Body of pancreas (tissue), 4 donors: ENCODE measurements around the gene COQ6. TPM values are rescaled to one million over a fixed set of nuclear protein-coding genes. Genes with fewer than 3 reads are reported as not detected.
"Not testable (repeated sequence)": the region's sequence is repeated elsewhere in the genome, so short reads cannot be mapped to it uniquely, and the experiment has no call there.

Experiments
- ATAC-seq: fragments of 150-250 bp; one replicate; pipeline ENCODE4 v1.9.1; 2016
- DNase-seq, 4 donors: peaks; one replicate each; pipeline ENCODE4 v3.0.0-alpha.2; 2019
- H3K27ac ChIP-seq, 4 donors: fragments of 200-600 bp; sonication (generic); 1 replicate in 3 of 4; 2 replicates in 1 of 4; pipeline versions ENCODE4 v1.5.1 to v1.6.1; 2016 to 2019; ENCODE audit warnings: mild to moderate bottlenecking in 1 of 4, mixed read lengths in 1 of 4, moderate library complexity in 1 of 4
- H3K27me3 ChIP-seq, 2 donors: fragments of 200-600 bp; sonication (generic); one replicate each; pipeline ENCODE4 v1.6.0; 2016; ENCODE audit warnings: mild to moderate bottlenecking in 1 of 2
- H3K36me3 ChIP-seq, 2 donors: fragments of 200-600 bp; sonication (generic); replicated peaks in 1 of 2; 2 replicates each; pipeline ENCODE4 v1.5.1; 2016; ENCODE audit warnings: low read depth in 2 of 2; ENCODE audit not compliant: insufficient read depth in 1 of 2
- H3K4me1 ChIP-seq: fragments of 200-600 bp; sonication (generic); one replicate; pipeline ENCODE4 v1.6.0; 2016
- H3K4me3 ChIP-seq, 2 donors: fragments of 200-600 bp; sonication (generic); 1 replicate in 1 of 2; 2 replicates in 1 of 2; pipeline ENCODE4 v1.5.1; 2016 to 2019
- H3K9me3 ChIP-seq, 3 donors: fragments of 200-600 bp; sonication (generic); 1 replicate in 2 of 3; 2 replicates in 1 of 3; pipeline ENCODE4 v1.5.1; 2016
- POLR2A ChIP-seq, 3 donors: fragments of 450-650 bp; IDR thresholded peaks; one replicate each; pipeline ENCODE4 v1.6.1; 2016; ENCODE audit warnings: antibody characterized with exemption in 3 of 3, mild to moderate bottlenecking in 2 of 3
- WGBS, 2 donors: methylation state at CpG; one replicate each; pipeline ENCODE4 v1.1.5; 2017; 5-methylcytosine and 5-hydroxymethylcytosine counted together
- intact Hi-C: fragments of 100-400 bp; cut with DNase I; formaldehyde crosslinking; loops from one replicate; pipeline ENCODE4 v1.15.1; 2023
- small RNA-seq: library from RNA; depleted of rRNA; stranded (forward); fragments of <200 nt; gene quantifications from one replicate; pipeline ENCODE3, GENCODE V24; 2016
- total RNA-seq, 2 donors: library from RNA; depleted of rRNA; stranded (reverse); fragments of >200 nt; gene quantifications; one replicate each; pipeline ENCODE4 v1.1.0, GENCODE V29; 2016
- TF ChIP-seq, protein P1 (sequence below), 7 experiments: fragments of 450-650 bp in 4 of 7; fragments of 200-600 bp in 3 of 7; sonication (generic) in 3 of 7; IDR thresholded peaks; one replicate each; pipeline ENCODE4 v1.5.1; 2016 to 2019; ENCODE audit warnings: antibody characterized with exemption in 7 of 7

The COQ6 gene
- total RNA-seq, 2 donors from 2014 or later = 9.6 to 29.3 TPM

DNA sequence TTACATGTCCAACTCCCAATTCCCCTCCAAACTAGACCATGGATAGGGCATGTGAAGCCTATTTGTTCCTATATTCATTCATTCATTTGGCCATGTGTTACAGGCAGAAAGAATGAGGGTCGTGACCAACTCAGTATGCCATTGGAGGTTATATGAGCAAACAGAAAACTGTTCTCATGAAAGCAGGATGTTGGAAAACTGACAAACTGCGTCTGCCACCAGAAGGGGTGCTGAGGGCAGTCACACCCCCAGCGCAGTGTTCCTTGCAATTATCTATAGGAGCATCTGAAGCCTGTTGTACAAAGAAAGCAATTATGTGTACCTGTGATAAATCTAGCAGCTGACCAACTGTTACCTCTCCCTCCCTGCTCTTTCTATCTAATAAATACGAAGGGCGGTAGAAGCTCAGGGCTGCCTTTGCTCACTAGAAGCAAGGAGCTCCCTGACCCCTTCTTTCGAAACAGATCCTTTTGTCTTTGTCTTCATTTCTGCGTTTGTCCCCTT is 47.9 kb downstream of the COQ6 start:
- Histone ChIP-seq H3K4me1 (peaks cover 26% of the 10 kb centered on the region), H3K36me3 (no peaks in the 10 kb centered on the region), H3K4me3 (no peak overlapping the region), H3K27me3 (no peaks in the 10 kb centered on the region), H3K9me3 (no peaks in the 10 kb centered on the region), H3K27ac (peak overlapping the region in 1 of 4 donors; percentile 58)
- WGBS, 2 donors = 50 to 59% methylated on average over 7 of the region's 7 CpGs
- ATAC-seq (no peak), DNase-seq (no peak)
- TF ChIP-seq, protein P1, sequence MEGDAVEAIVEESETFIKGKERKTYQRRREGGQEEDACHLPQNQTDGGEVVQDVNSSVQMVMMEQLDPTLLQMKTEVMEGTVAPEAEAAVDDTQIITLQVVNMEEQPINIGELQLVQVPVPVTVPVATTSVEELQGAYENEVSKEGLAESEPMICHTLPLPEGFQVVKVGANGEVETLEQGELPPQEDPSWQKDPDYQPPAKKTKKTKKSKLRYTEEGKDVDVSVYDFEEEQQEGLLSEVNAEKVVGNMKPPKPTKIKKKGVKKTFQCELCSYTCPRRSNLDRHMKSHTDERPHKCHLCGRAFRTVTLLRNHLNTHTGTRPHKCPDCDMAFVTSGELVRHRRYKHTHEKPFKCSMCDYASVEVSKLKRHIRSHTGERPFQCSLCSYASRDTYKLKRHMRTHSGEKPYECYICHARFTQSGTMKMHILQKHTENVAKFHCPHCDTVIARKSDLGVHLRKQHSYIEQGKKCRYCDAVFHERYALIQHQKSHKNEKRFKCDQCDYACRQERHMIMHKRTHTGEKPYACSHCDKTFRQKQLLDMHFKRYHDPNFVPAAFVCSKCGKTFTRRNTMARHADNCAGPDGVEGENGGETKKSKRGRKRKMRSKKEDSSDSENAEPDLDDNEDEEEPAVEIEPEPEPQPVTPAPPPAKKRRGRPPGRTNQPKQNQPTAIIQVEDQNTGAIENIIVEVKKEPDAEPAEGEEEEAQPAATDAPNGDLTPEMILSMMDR (IDR thresholded peaks at IDR 0.05) = no peak
- no peak for TF ChIP-seq POLR2A (IDR thresholded peaks at IDR 0.05)
- intact Hi-C loops = no loop called here

DNA sequence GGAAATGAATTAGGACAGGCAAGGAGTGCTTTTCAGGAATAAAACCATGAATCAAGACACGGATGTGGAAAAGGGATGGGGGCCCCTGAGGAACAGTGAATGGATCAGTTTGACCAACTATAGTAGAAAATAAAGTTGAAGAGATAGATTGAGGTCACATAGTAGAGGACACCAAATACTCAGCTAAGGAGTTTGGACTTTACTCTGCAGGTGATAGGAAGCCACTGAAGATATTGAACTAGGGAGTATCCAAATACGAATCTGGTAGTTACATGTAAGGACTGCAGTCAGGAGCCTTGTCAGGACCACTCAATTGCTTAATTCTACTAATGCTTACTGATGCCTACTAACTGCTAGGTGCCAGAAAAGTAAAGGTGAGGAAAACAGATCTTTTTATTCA is 48.6 kb downstream of the COQ6 start:
- no peaks in the 10 kb centered on the region for H3K27me3 ChIP-seq
- no peak overlapping the region for H3K27ac ChIP-seq
- no peak overlapping the region for H3K4me3 ChIP-seq
- peaks cover 26% of the 10 kb centered on the region for H3K4me1 ChIP-seq
- no peak for TF ChIP-seq POLR2A (IDR thresholded peaks at IDR 0.05)
- TF ChIP-seq, protein P1 (IDR thresholded peaks at IDR 0.05) = no peak
- DNase-seq (no peak), ATAC-seq (no peak)
- H3K36me3 ChIP-seq = no peaks in the 10 kb centered on the region
- 80 to 82% methylated on average over 2 of the region's 2 CpGs for WGBS, 2 donors
- no peaks in the 10 kb centered on the region for H3K9me3 ChIP-seq
- intact Hi-C loops = no loop called here

DNA sequence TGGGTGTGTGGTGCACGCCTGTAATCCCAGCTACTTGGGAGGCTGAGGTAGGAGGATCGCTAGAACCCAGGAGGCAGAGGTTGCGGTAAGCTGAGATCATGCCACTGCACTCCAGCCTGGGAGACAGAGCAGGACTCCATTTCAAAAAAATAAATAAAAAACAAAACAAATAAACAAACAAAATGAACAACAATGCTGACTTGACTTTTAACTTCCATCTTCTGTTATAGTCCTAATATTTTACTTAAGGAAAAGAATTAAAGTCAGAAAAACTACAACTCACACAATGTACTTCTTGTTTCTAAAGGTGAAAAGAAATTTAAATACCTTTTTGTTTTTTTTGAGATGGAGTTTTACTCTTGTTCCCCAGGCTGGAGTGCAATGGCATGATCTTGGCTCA is 55.6 kb downstream of the COQ6 start:
- ATAC-seq, intact Hi-C loops, H3K36me3 ChIP-seq, H3K27ac ChIP-seq, H3K9me3 ChIP-seq, H3K4me3 ChIP-seq, H3K4me1 ChIP-seq, H3K27me3 ChIP-seq, DNase-seq: not testable (repeated sequence)
- WGBS, 2 donors = 96 to 98% methylated on average over 3 of the region's 3 CpGs

DNA sequence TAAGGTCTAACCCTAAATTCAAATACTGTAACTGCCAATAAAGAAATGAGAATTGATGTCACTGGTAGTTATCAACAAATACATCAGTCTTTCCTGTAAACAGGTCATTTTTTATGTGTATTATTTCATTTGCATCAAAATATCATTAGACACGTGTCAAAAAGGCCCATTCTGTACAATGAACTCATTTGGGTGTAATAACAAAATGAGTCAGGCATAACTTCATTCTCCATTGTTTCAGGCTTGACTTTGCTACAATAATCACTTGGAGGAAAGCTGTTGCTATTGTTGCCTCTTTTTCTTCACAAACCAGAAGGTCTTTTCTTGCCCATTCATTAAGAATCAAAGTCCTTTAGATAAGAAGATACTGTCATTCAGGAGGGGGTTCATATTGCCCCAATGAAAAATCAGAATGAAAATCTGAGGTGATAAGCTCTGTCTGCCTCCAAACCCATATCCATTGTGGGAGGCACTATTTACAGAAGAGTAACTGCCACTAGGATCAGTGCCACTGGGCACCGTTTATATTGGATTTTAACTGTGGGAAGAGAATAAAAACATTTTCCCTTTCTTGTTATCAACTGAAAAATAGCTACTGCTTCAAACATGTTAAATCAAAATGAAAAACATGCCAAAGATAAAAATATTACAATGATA is 58.9 kb downstream of the COQ6 start:
- 72 to 77% methylated on average over 2 of the region's 2 CpGs for WGBS, 2 donors
- no peaks in the 10 kb centered on the region for H3K36me3 ChIP-seq
- intact Hi-C loops = no loop called here
- H3K9me3 ChIP-seq = no peaks in the 10 kb centered on the region
- no peak overlapping the region for H3K27ac ChIP-seq
- H3K27me3 ChIP-seq = no peaks in the 10 kb centered on the region
- no peaks in the 10 kb centered on the region for H3K4me1 ChIP-seq
- TF ChIP-seq, protein P1 (IDR thresholded peaks at IDR 0.05) = no peak
- no peak for TF ChIP-seq POLR2A (IDR thresholded peaks at IDR 0.05)
- no peak overlapping the region for H3K4me3 ChIP-seq
- ATAC-seq = no peak
- DNase-seq = no peak

Small RNA genes within 50 kb of the gene (small RNA-seq; reads per million reads assigned to genes)
- not detected for gene AC005480.2
- not detected for gene RF00019

Other genes with a start within 250 kb of the COQ6 start
- gene PNMA1, start 235.9 kb upstream of the COQ6 start, total RNA-seq = 1 to 10 TPM; 5.7 to 6.9 TPM
- gene PTGR2, start 98.5 kb upstream of the COQ6 start, total RNA-seq = 1 to 10 TPM in 1 of 2 donors, under 1 TPM in 1; 0.99 to 8.6 TPM
- gene ZNF410, start 63.4 kb upstream of the COQ6 start, total RNA-seq = 10 to 100 TPM; 18.8 to 25.9 TPM
- gene FAM161B, start 208 bp upstream of the COQ6 start, total RNA-seq = 1 to 10 TPM; 1.0 to 1.6 TPM
- 10 to 100 TPM in 1 of 2 donors, 1 to 10 TPM in 1; 4.4 to 15.5 TPM for gene ENTPD5, start 69.0 kb downstream of the COQ6 start, total RNA-seq
- 1 to 10 TPM; 1.6 to 2.9 TPM for gene BBOF1, start 69.0 kb downstream of the COQ6 start, total RNA-seq
- gene ALDH6A1, start 134.2 kb downstream of the COQ6 start, total RNA-seq = 10 to 100 TPM; 17.1 to 20.1 TPM
- 1 to 10 TPM; 3.9 to 4.6 TPM for gene LIN52, start 134.7 kb downstream of the COQ6 start, total RNA-seq